HK-2 (cell line): ENCODE measurements around the gene SH3RF3.

Source experiments
- DNase-seq: peaks from one replicate; pipeline ENCODE4 v3.0.0-alpha.2; 2018; ENCODE audit not compliant: unreplicated experiment

The SH3RF3 gene

DNA sequence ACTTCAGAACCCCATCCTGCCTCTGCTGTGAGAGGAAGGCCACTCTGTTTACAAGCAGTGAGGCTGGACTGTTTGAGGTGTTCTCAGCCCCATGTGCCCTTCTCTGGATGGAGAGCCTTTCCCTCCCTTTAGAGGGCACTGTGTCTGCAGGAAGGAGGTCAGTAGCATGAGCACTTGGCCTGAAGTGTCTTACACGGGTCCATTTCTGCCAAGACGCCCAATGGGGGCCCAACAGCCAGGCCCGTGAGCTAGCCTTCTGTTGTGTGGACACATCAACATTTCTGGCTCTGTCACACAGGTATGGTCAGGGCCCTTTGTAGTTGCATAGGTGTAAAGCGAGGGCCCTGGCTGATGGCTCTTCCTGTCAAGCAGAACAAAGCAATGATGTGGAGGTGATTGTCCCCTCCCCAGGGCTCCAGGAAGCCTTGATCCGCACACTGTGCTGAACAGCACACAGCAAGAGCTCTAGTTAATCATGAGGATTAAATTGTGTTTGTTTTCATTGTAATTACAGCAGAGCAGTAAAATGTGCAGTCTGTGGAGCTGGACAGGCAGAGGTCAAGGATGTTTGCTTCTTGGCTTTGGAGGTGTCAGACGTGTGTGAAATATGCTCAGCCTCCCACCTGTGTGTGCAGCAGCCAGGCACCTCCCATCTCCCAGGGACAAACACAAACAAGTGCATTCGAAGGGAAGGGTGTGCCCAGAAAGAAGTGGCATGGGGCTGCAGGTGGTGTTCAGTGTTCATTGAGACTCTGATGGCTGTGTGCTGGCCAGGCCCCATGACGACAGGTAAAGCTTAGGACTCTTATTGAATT is 132.1 kb downstream of the SH3RF3 start:
- no peak for DNase-seq

DNA sequence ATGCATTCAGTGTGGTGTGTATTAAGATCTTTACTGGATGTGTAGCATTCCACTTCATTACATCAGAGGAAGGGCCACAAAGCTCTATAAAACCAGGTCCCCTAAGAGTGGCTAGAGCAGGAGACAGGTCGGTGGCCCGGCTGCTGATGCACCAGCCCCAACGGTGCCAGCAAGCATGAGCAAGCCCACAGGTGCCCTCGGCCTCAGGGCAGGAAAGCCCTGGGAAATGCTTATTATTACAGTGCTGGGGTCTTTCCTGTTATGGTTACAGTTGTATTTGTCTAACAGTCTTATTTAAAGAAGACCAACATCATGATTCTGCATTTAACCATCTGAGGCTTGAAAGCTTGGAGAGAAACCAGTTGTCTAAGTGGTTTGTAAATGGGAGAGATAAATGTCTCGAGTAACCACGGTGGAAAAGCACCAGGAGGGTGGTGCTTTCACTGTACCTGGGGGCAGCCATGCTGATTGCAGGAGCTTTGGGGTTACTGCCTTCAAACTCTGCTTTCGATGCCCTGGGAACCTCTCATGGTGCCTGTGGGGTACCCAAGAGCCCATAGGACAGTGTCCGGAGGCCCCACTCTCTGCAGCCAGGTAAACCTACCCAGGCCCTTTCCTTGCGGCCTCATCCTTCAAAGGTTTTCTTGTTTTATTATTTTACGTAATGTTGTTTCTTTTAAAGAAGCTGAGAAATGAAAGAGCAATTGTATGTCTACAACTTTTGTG is 133.1 kb downstream of the SH3RF3 start:
- DNase-seq: no peak

DNA sequence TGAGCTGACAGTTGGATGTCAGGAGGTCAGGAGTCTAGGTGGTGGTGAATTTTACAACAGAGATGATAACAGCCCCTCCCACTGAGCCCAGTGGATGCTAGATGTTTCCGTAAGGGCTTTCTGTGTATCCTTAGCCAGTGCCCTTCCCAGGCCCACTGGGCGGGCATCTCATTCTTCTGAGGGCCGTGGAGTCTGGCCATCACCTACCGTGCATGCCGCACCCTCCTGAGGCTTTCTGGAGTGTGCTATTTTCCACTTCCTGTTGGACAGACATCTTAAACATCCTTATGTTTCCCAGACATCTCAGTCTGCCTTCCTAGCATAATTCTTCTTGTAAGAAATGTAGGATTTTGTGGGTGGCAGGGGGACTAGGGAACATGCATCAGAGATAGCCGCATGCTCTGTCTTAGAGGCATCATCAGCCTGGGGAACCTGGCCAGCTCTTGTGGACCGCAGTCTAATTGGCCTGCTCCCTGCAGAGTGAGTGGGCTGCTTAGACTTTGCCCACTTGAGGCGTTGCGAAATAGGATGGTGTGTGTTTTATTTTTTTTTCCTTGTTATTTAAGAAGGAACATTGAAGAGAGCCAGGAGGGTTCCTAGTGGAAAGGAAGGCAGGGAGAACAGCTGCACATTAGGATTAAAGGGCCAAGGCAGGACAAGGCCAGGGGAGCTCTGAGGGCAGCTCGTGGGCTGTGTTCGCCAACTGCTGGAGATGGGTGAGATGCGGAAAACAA is 135.8 kb downstream of the SH3RF3 start:
- no peak for DNase-seq

DNA sequence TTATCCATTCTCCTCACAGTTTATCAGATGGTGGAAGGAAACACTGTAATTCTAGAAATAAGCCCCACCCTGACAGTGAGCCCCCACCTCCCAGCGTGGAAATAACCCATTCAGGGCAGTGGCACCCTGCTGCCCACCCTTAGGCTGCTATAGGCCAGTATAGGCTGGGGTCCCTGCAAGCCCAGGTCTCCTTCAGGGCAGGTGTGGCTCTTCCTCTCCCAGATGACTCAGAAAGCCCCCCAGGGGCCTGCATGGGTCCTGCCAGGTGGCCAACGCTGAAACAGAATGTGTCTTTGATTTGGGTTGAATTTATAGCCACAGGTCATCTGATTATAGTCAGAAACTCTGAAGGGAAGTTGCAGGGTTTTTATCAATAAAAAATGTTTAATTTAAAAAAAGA is 136.4 kb downstream of the SH3RF3 start:
- DNase-seq: no peak

DNA sequence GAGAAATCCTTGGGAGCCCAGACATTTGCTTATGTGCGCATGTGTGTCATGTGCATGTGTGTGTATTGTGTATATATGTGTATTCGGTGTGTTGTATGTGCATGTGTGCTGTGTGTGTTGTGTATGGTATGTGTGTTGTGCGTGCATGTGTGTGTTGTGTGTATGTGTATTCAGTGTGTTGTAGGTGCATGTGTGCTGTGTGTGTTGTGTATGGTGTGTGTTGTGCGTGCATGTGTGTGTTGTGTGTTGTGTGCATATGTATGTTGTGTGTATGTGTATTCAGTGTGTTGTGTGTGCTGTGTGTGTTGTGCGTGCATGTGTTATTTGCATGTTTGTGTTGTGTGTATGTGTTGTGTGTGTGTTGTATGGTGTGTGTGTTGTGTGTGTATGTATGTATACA is 136.9 kb downstream of the SH3RF3 start:
- DNase-seq: no peak

DNA sequence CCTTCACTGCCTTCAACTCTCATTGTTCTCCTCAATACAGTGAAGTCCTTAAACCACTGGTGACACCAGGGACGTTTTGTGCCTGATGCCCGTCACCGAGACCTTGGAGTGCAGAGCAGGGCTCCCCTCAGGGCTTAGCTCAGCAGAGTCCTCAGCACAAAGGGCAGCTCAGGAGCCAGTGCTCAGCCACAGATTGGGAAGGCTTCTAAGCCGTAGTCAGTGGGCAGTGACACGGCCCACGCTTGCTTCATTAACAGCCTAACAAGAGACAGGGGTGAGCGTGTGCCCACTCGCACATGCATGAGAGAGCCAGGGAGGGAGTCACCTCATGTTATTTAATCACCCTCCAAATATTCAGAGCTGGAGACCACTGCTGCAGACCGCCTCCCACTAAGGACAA is 137.5 kb downstream of the SH3RF3 start:
- no peak for DNase-seq

DNA sequence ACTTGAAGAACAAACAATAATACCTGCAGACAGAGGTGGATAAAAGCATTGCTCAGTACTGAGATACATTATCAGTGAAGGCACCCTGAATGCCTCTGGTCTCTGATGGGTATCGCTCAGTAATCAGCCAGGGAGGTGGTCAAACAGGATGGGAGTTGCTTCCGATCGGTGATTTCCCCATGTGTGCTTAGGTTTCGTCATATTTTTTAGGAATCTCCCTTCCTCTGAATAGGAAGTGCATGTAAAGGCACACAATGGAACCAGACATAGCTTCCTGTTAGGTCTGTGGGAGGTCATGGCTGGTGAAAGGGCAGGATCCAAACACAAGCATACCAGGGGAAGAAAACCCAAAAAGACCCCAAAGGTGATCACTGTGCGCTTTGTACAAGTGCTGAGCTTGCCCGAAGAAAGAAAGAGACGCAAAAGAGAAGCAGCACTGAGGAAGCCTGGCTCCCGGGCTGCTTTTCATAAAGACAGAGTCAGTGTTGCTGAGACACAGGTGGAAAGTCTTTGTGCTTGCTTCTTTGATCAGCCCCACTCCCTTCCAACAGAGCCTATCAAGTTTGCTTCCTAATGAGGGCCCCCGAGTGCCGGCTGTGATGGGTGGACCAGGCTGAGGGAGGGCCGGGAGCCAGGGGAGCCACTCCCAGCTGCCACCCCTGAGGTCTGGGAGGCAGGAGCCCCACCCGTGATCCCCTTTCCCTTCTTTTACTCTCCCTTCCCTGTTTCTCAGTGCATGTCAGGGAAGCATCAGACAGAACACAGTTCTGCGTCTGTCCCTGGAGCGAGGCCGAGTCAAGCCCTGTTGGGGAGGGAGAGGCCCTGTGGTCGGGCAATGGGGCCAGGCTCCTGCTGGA is 138.2 kb downstream of the SH3RF3 start:
- DNase-seq: no peak

DNA sequence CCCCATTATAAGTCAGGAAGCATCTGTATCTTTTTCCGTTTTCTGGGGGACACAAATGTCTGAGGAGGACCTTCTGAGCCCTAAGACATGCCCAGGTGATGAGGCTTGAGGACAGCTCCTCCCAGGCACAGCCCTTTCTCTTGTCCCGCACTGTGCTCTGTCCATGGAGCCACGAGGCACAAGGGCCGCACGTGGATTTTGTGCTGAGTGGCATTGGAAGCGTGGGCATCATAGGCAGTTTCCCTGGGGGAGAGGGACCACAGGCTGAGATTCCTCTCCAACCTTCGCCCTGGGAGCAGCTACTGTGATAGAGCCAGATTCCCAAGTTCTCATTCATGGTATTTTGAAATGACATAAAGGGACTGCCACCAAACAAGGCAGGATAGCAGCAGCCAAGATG is 139.9 kb downstream of the SH3RF3 start:
- no peak for DNase-seq

DNA sequence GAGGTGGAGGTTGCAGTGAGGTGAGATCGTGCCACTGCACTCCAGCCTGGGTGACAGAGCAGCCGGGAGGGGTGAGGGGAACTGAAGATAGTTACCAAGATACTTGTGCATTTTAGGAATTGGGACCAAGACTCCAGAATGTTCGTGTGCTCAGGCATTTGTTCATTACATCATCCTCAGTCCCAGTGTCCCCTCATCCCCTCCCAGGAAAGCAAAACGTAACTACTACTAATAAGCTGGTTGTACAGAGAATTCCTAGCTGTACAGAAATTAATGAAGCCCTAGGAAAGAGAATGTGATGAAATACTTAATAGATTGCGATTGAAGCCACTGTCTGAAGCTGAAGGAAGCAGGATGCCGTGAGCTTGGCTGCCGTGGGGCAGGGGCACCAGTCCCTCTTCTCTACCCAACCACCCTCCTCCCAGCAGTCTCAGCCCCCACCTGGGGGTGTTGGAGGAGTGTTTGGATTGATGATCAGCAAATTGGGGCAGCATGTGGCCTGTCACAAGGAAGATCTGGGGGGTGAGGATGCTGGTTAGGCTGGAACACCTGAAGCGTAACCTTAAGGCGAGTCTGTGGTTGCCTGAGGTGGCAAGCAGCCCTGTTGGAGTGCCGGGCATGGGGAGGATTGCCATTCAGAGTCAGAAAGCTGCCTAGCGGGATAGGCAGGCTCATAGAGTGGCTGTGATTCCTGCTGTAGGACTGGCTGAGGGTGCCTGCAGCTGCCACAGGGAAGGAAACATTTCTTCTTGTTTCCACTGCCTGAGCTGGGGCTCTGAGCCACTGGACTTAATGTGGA is 140.9 kb downstream of the SH3RF3 start:
- DNase-seq: no peak

DNA sequence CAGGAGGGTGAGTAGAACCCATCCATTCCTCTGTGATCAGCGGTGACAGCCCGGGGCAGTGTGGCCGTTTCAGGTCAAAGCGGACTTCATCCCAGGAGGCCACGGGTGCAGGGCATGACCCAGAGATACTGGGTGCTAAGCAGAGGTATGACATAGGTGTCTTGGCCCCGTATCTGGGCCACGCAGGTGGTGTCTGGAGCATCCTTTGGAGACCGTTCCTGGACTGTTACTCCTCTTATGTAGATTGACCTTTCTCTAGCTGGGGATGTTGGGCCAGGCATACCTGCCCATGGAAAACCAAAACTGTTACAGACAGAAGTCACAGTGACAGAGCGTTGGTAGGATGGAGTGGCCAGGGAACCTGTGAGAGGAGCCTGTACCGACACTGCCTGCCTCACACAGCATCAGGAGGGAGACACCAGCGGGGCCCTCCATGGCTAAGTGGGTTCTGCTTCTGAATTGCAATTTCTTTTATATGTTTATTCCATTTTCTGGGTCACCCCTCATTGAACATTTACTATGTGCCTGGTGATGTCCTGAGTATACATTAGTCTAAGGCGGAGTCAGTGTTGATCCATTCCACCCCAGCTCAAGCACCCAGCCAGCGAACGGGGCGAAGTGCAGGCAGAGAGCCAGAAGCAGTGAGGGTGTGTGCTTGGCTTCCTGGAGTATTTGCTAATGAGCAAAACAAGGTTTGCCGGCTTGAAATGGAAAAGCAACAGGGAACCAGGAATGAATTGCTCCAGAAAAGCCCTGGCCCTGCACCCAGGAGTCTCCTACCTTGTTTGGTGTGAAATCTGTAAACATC is 141.7 kb downstream of the SH3RF3 start:
- DNase-seq: no peak

DNA sequence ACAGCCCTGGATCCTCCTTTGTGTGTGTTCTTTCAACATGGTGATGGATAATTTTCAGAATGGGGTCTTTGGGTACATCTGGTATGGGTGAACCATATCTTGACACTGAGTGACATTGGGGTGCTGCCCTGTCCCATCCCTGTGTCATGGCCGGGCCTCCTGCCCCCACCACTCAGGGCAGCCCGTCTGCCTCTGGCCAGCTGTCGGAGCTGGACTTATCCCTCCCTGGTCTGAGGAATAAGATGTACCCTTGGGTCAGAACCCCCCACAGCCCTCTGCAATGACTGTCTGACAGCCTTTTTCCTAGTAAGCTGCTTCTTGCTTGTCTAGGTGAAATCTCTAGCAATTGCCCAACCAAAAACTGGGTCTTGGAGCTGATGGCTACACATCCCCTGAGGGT is 142.9 kb downstream of the SH3RF3 start:
- no peak for DNase-seq

DNA sequence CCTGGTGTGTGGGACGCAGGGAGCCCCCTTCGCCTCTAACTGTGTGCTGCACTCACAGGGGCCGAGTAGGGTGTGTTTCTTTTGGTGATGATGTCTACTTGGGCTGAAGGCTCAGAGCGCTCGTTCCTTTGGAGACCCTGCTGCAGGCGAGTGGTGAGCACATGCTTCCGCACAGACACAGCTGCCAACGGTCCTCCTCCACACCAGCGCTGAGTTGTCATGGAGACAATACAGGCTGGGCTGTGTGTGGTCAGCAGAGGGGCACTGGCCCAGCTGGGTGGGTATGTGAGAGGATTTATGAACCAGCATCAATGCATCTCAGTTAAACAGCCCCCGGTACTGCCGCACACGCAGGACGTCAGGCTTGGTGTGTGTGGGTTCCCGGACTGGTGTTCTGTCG is 143.5 kb downstream of the SH3RF3 start:
- DNase-seq: no peak

DNA sequence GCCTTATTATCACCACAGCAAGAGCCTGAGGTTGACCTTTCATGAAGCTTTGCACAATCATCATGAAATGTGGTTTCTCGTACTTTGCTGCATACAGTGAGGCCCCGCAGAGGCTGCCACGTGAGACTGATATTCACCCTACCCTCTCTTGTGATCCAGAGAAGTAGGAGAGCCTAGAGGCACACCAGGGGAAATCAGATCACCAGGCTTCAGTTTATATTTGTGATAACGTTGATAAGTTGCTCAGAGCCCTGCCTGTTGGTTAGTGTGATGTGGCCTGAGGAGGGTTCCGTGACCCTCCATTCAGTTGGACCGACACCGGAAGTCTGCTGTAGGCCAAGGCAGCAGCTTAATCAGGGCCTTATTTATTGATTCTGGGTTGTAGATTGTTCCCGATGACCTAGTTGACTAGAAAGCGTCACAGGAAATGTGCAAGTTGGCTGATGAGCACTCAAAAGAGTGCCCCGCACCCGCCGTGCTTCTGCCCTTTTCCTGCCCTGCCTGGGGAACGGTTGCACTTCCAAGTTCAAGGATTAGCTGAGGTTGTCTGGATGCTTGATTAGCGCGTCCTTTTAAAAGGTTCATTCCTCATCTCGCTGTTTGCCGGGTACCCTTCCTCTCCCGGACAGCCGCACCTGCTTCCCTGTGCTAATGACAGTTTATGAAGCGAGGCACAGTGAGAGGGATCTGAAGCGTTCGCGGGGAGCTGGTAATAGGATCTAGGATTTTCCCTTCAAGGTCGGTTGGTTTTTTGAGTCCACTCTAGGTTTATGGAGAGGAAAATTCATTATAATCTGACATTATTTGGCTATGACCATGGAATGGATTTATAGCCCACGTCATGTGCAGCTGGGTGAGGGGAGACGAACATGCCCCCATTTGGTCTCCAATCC is 146.4 kb downstream of the SH3RF3 start:
- DNase-seq: no peak

DNA sequence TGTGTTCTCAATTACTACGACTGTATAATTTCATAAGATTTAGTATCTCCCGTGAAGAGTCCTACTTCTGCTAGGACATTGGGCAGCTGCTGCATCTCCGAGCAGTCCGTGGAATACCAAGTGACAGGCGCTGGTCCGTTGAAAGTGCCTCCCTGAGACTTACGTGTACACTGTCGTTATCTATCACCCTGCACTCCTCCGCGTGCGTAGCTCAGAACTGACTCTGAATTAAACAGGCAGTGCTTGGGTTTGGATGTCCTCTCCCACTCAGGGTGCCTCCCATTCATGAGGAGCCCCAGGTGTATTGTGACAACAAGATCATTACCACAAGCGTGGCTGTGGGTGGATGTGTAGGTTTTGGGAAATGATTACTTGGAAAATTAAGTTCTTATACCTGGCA is 148.4 kb downstream of the SH3RF3 start:
- DNase-seq: no peak

DNA sequence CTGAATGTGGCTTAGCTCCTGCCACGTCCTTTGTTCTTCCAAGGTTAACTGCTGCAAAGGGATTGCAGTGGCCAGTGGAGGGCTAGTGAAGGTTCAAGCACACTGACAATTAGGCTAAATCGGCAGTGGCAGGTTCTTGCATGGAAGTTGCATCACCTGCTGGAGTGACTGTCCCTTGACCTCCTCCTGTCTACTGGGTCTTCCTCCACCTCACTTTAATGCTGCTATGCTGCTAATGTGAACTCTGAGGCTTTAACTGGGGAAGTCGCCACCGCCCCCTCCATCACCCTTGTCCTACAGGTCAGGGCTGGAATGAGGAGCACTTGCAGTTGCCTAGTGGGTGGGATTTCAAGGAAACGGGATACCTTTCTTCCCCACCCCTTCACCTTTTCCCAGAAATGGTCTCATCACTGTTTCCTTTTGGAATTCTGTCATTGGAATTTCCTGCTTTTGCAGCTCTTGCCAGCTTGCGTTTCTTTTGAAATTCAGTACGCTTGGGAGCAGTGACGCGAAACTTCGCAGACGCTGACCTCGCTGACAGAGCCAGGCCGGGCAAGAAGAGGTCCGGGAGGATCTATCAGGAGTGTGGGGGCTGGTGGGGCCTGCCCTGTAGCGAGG is 150.3 kb downstream of the SH3RF3 start:
- DNase-seq: no peak

DNA sequence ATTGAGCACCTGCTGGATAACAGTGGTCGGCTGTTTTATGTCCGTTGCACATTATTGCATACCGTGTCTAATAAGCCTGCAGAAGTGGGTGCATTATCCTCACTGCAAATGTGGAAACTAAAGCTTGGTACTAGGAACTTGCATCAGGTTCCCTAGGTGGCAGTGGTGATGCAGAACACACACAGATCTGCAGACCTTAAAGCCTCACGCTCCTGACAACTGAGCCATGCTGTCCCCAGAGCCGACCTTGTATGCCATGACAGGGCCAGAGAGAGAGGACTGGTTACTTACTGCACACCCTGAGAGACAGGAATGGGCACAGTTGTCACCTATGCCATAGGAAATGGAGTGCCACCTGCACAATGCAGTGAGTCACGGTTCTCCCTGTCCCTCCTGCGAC is 151.8 kb downstream of the SH3RF3 start:
- DNase-seq: no peak

DNA sequence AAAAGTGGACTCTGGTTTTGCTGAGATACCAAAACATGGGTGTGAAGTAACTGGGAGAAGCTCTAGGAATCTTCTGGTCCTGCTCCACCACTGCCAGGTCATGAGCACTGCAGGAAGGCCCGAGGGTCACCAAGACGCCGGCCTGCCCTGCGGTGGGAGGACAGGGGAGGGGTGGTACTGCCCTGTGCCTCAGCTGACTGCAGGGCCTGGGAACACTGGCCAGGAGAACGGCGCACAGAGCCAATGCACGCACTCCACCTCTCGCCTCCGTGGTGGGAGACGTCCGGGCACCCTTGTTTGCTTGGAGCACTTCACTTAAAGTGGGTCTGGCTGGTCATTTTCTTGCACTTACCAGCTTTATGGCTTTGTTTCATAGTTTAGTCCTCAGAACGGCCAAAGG is 153.4 kb downstream of the SH3RF3 start:
- no peak for DNase-seq

DNA sequence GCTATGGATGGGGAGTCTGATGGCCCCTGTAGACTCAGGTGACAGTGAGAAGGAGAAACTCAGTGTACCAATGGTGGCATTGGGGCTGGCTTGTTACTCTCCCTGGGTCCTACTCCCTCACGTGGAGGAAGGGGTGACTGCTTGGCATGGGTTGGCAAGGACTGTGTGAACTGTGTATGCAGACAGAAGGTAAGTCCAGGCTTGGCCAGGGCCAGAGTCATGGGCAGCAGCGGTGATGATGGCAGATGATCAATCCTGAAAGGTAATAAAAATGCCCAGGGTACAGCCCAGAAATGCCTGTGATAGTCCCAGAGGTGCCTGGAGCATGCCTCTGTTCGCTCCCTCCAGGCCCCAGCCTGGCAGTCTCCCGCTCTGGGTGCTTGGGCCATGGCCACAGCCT is 153.9 kb downstream of the SH3RF3 start:
- no peak for DNase-seq

DNA sequence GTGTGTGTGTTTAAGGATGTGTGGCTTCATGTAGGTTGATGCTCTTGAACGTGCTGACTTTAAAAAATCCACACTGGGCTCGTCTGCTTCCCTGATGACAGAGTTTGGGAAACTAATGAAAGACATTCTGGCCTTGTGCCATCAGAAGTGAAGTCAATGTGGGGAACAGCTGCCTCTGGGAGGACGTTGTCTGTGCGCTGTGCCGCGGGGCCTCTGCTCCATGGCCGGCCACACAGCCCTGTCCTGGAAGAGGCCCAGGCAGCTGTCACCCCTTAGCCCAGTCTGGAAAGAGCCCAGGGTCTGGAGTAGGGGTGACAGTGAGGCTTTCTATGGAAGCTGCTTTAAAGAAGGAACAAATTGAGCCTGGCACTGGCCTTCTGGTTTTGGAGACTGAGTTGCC is 155.8 kb downstream of the SH3RF3 start:
- no peak for DNase-seq
